Measurements from ENCODE around the gene STMN1.

DNA sequence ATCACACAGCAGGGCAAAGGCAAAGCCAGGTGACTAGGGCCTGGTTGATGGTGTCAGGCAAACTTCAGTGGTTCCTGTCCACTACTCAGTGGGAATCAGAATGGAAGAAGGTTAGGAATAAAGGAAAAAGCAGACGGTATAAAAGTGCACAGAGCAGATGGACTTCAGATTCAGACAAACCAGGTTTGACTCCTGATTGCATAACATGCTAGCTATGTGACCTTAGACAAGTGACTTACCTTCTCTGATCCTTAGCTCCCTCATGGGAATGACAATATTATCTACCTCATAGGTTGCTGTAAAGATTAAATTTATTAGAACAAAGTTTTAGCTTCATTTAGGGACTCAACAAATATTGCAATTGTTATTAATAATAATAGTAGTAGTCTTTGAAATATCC is 35.6 kb downstream of the STMN1 start:
- no peak for TF ChIP-seq CTCF (IDR thresholded peaks at IDR 0.05; ENCODE audit: low read depth, low read length, poor library complexity, severe bottlenecking)
- TF ChIP-seq EZH2phosphoT487 (IDR thresholded peaks at IDR 0.05; ENCODE audit: borderline replicate concordance, low read length), result no peak
